H1 (cell line): Measurements from ENCODE around the gene EMC10. TPM values are rescaled to one million over a fixed set of nuclear protein-coding genes. Genes with fewer than 3 reads are reported as not detected.

Source experiments
- CTCF ChIA-PET: fragments of 300-600 bp; sonication (Branson Sonifier 250); formaldehyde crosslinking; loops from one replicate; lab custom pipeline; 2021; ENCODE audit not compliant: partially characterized antibody; lab: Charles Lee
- POLR2A ChIA-PET: fragments of 300-600 bp; sonication (Branson Sonifier 250); formaldehyde crosslinking; loops from one replicate; lab custom pipeline; 2021; ENCODE audit warnings: inconsistent platforms; ENCODE audit not compliant: partially characterized antibody; lab: Charles Lee
- DNase-seq, 2 experiments: peaks; one replicate each; pipeline versions ENCODE4 v3.0.0 to v3.0.0-alpha.2; 2010 to 2022; ENCODE audit warnings: low spot score in 2 of 2, low read depth in 1 of 2, mixed read lengths in 1 of 2
- FAIRE-seq: peaks from 2 replicates; lab custom pipeline; 2011; peaks lifted over from hg19 to GRCh38; lab: Jason Lieb, UNC
- H2AFZ ChIP-seq: 2 replicates; pipeline ENCODE4 v1.8.1; 2012; ENCODE audit warnings: low read length, inconsistent platforms
- H2AK5ac ChIP-seq: 2 replicates; pipeline ENCODE4 v1.6.1; 2013; ENCODE audit warnings: low read depth, low read length
- H2BK120ac ChIP-seq: replicated peaks from 2 replicates; pipeline ENCODE3; 2013; ENCODE audit warnings: low read depth, low read length, inconsistent platforms
- H2BK12ac ChIP-seq: 2 replicates; pipeline ENCODE4 v1.6.1; 2013; ENCODE audit warnings: low read depth, low read length
- H2BK15ac ChIP-seq: 2 replicates; pipeline ENCODE4 v1.6.1; 2013; ENCODE audit warnings: low read length
- H2BK20ac ChIP-seq: 2 replicates; pipeline ENCODE4 v1.6.1; 2013; ENCODE audit warnings: low read length
- H2BK5ac ChIP-seq: 2 replicates; pipeline ENCODE4 v1.6.1; 2013; ENCODE audit warnings: low read depth, low read length
- H3K14ac ChIP-seq: 2 replicates; pipeline ENCODE4 v1.6.1; 2013; ENCODE audit warnings: inconsistent platforms; ENCODE audit not compliant: insufficient read length
- H3K18ac ChIP-seq: 2 replicates; pipeline ENCODE4 v1.6.1; 2013; ENCODE audit warnings: low read length; ENCODE audit errors: extremely low read depth
- H3K23ac ChIP-seq: 2 replicates; pipeline ENCODE4 v1.6.1; 2013; ENCODE audit warnings: inconsistent platforms; ENCODE audit not compliant: insufficient read length
- H3K23me2 ChIP-seq: 2 replicates; pipeline ENCODE4 v1.6.1; 2013; ENCODE audit warnings: low read depth, low read length
- H3K27ac ChIP-seq: 2 replicates; pipeline ENCODE4 v1.6.1; 2011; ENCODE audit warnings: low read depth, low read length, inconsistent platforms
- H3K27me3 ChIP-seq, 4 experiments: replicated peaks in 1 of 4; 1 replicate in 1 of 4; 2 replicates in 3 of 4; pipeline versions ENCODE4 v1.6.1 to v1.8.1; 2011 to 2013; ENCODE audit warnings: low read length in 3 of 4, mild to moderate bottlenecking in 3 of 4, inconsistent platforms in 2 of 4, mixed read lengths in 2 of 4, moderate library complexity in 1 of 4; ENCODE audit not compliant: control insufficient read depth in 3 of 4, insufficient read depth in 3 of 4; ENCODE audit errors: extremely low read depth in 1 of 4
- H3K36me3 ChIP-seq, 4 experiments: 2 replicates each; pipeline versions ENCODE4 v1.6.1 to v1.8.1; 2011 to 2013; ENCODE audit warnings: mild to moderate bottlenecking in 4 of 4, low read length in 3 of 4, moderate library complexity in 2 of 4, control low read depth in 1 of 4, inconsistent platforms in 1 of 4; ENCODE audit not compliant: insufficient read depth in 4 of 4, control insufficient read depth in 2 of 4
- H3K4ac ChIP-seq: replicated peaks from 2 replicates; pipeline ENCODE3; 2013; ENCODE audit warnings: low read length, low read depth, mixed read lengths, inconsistent platforms; ENCODE audit not compliant: insufficient read length
- H3K4me1 ChIP-seq, 4 experiments: replicated peaks in 1 of 4; 1 replicate in 1 of 4; 2 replicates in 3 of 4; pipeline versions ENCODE4 v1.6.1 to v1.8.1; 2011 to 2013; ENCODE audit warnings: low read length in 3 of 4, inconsistent platforms in 2 of 4, mixed read lengths in 1 of 4; ENCODE audit not compliant: insufficient read depth in 4 of 4, control insufficient read depth in 3 of 4
- H3K4me2 ChIP-seq, 2 experiments: 2 replicates each; pipeline versions ENCODE4 v1.6.1 to v1.8.1; 2011 to 2013; ENCODE audit warnings: low read depth in 2 of 2, low read length in 2 of 2, control low read depth in 1 of 2, inconsistent platforms in 1 of 2, mild to moderate bottlenecking in 1 of 2; ENCODE audit not compliant: insufficient read depth in 1 of 2
- H3K4me3 ChIP-seq, 4 experiments: fragments of 200-600, 300-600 bp in 1 of 4; sonication (generic), shearing (Covaris generic), sonication (Bioruptor Twin) in 1 of 4; 2 replicates each; pipeline versions ENCODE4 v1.5.1 to v1.8.1; 2011 to 2016; ENCODE audit warnings: low read length in 4 of 4, low read depth in 3 of 4, control low read depth in 2 of 4, inconsistent platforms in 2 of 4, mild to moderate bottlenecking in 2 of 4, mixed read lengths in 1 of 4, moderate library complexity in 1 of 4; ENCODE audit not compliant: insufficient read depth in 2 of 4; ENCODE audit errors: extremely low read depth in 1 of 4
- H3K56ac ChIP-seq: replicated peaks from 2 replicates; pipeline ENCODE3; 2013; ENCODE audit warnings: low read depth, mild to moderate bottlenecking, mixed read lengths, low read length, inconsistent platforms; ENCODE audit not compliant: insufficient read length
- H3K79me1 ChIP-seq: 2 replicates; pipeline ENCODE4 v1.6.1; 2013; ENCODE audit warnings: low read depth, low read length, control low read depth
- H3K79me2 ChIP-seq, 2 experiments: 2 replicates each; pipeline versions ENCODE4 v1.6.1 to v1.8.1; 2012 to 2013; ENCODE audit warnings: low read length in 2 of 2, mild to moderate bottlenecking in 2 of 2, inconsistent platforms in 1 of 2; ENCODE audit not compliant: insufficient read depth in 2 of 2, control insufficient read depth in 1 of 2
- H3K9ac ChIP-seq, 4 experiments: replicated peaks in 1 of 4; 1 replicate in 1 of 4; 2 replicates in 3 of 4; pipeline versions ENCODE4 v1.6.1 to v1.8.1; 2011 to 2013; ENCODE audit warnings: low read depth in 3 of 4, low read length in 3 of 4, control low read depth in 2 of 4, mild to moderate bottlenecking in 2 of 4, moderate library complexity in 2 of 4, inconsistent platforms in 1 of 4; ENCODE audit errors: extremely low read depth in 1 of 4
- H3K9me3 ChIP-seq, 2 experiments: 2 replicates each; pipeline versions ENCODE4 v1.6.1 to v1.8.1; 2012 to 2013; ENCODE audit warnings: mild to moderate bottlenecking in 2 of 2, moderate library complexity in 2 of 2, control low read depth in 1 of 2, inconsistent platforms in 1 of 2, low read depth in 1 of 2, low read length in 1 of 2, mixed read lengths in 1 of 2; ENCODE audit not compliant: insufficient read depth in 2 of 2
- H4K20me1 ChIP-seq, 2 experiments: replicated peaks in 1 of 2; 2 replicates each; pipeline versions ENCODE3 to v1.8.1; 2011 to 2013; ENCODE audit warnings: inconsistent platforms in 2 of 2, low read length in 2 of 2, mild to moderate bottlenecking in 1 of 2; ENCODE audit not compliant: insufficient read depth in 2 of 2, control insufficient read depth in 1 of 2
- H4K5ac ChIP-seq: 2 replicates; pipeline ENCODE4 v1.6.1; 2013; ENCODE audit warnings: low read length, low read depth, mixed read lengths, inconsistent platforms; ENCODE audit not compliant: insufficient read length
- H4K8ac ChIP-seq: 2 replicates; pipeline ENCODE4 v1.8.0; 2013; ENCODE audit warnings: mild to moderate bottlenecking, moderate library complexity, low read length, inconsistent platforms; ENCODE audit not compliant: insufficient read depth; ENCODE audit errors: extremely low read depth
- H4K91ac ChIP-seq: replicated peaks from 2 replicates; pipeline ENCODE3; 2013; ENCODE audit warnings: low read length, mixed read lengths, inconsistent platforms; ENCODE audit not compliant: insufficient read length
- SP4 ChIP-seq: IDR thresholded peaks from 2 replicates; pipeline ENCODE4 v1.6.1; 2012; ENCODE audit warnings: low read length, inconsistent platforms
- whole genome bisulfite sequencing, 2 experiments: shearing (Covaris generic) in 1 of 2; methylation state at CpG; one replicate each; pipeline versions ENCODE4 v1.1.6 to v1.1.7; 2013 to 2015; ENCODE audit warnings: low lambda C conversion rate in 2 of 2, mixed read lengths in 2 of 2, inconsistent platforms in 1 of 2, low coverage in 1 of 2, missing lambda C conversion rate in 1 of 2; ENCODE audit not compliant: insufficient replicate concordance in 2 of 2, insufficient coverage in 1 of 2, insufficient read length in 1 of 2; ENCODE audit errors: extremely low coverage in 1 of 2, missing lambda C conversion rate in 1 of 2; 5-methylcytosine and 5-hydroxymethylcytosine counted together
- polyA plus RNA-seq, 7 experiments: library from polyadenylated mRNA; depleted of rRNA in 3 of 7; stranded (reverse) in 5 of 7; unstranded in 2 of 7; fragments of >200 nt in 5 of 7; fragments of 200-250 nt in 2 of 7; gene quantifications; 1 replicate in 5 of 7; 2 replicates in 1 of 7; 4 replicates in 1 of 7; pipeline versions ENCODE4 v1.2.1 to v1.2.3, GENCODE V29; 2011 to 2013; ENCODE audit warnings: missing spikeins in 2 of 7, mixed read lengths in 2 of 7
- total RNA-seq: library from RNA; stranded (reverse); fragmentation: NEBNext Ultra II Directional; extraction: Animal tissue kit (Norgen Biotek cat#: 25700); gene quantifications from 2 replicates; pipeline ENCODE4 v1.2.1, GENCODE V29; 2021

EMC10 gene
- total and polyA plus RNA-seq, 2 of the 8 experiments (the other 6 are each of a cell fraction or from before 2014, with no cell fraction given): 77.6 to 103 TPM

DNA sequence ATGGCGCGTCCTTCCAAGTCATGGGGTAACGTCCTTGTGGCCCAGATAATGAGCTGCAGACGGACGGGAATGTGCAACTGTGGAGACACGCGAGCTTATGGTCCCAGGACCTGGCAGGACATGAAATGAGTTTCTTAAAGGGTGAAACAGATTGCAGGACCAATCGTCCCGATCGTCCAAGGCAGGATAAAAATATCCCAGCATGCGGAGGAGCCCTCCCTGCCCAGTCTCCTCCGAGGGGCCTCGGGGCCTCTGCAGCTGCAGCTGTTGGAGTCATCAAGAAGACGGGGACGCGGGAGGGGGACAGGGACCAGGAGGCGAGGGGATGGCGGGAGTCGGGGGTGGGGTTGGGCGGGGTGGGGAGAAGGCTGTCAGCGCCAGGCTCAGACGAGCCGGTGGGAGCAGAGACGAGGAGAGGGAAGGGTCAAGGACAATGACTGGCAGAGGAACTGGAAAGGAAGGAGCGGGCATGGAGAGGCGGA, 14.7 kb downstream of the EMC10 start:
- Histone ChIP-seq H2AK5ac (peak overlapping the region; percentile 18; the same call in 1 of the 2 replicates), H4K20me1 (no peaks in the 10 kb centered on the region), H2BK120ac (no peak overlapping the region), H3K4me2 (peak overlapping the region; percentile 40 to 63; a peak in 2 of 4 replicates), H3K27ac (no peak overlapping the region), H3K9ac (no peak overlapping the region), H2BK5ac (no peak overlapping the region), H3K79me2 (no peaks in the 10 kb centered on the region), H3K56ac (no peak overlapping the region), H4K8ac (no peak overlapping the region), H3K4ac (peak overlapping the region; percentile 3), H2BK12ac (no peak overlapping the region), H2BK15ac (no peak overlapping the region), H3K27me3 (peaks cover 10 to 72% (median 56%) of the 10 kb centered on the region in 4 experiments), H3K36me3 (0 out of 8 replicates have a peak, but pooled peaks cover 0 to 3% (median 0%) of the 10 kb centered on the region in 4 experiments), H2AFZ (no peak overlapping the region), H4K91ac (no peak overlapping the region), H3K14ac (no peak overlapping the region), H3K9me3 (peaks cover 8% of the 10 kb centered on the region in 2 experiments), H4K5ac (no peak overlapping the region), H3K4me3 (0 out of 8 replicates have a peak overlapping the region, but pooled peaks of 1 of the 4 experiments have one; percentile 19), H3K4me1 (peaks cover 0 to 17% (median 9%) of the 10 kb centered on the region in 4 experiments; a peak in 5 of 7 replicates), H2BK20ac (no peak overlapping the region), H3K18ac (no peak overlapping the region), H3K23ac (no peak overlapping the region), H3K79me1 (no peaks in the 10 kb centered on the region), H3K23me2 (peaks cover 3% of the 10 kb centered on the region; the same call in 1 of the 2 replicates)
- ChIA-PET POLR2A (interaction anchor here (1.2 to 2.7 kb wide), 3 partner anchors 9 to 15 kb away, joined by 3 to 12 read pairs (median 7); partner anchors contain the start of genes EMC10 and GARIN5A), CTCF (interaction anchor here (0.6 to 2.2 kb wide), 6 partner anchors 12 to 259 kb away, joined by 3 to 7 read pairs (median 6); no protein-coding TSS in a partner anchor)
- DNase-seq (no peak), FAIRE-seq (no peak)
- WGBS, 2 experiments: 72% methylated on average over 18 of the region's 26 CpGs; no CpG with 5 or more reads in 1 of the 2 experiments
- no peak for TF ChIP-seq SP4
